Measurements from ENCODE around the gene STARD13. TPM values are rescaled to one million over a fixed set of nuclear protein-coding genes. Genes with fewer than 3 reads are reported as not detected.

The STARD13 gene
- total and polyA plus RNA-seq, 2 donors (not counting 1 experiment from before 2014, with no cell fraction given), result 0.06 to 0.22 TPM

- ATAC-seq (ENCODE audit: low read depth) (no peak), DNase-seq (no peak)
- H3K9me3 ChIP-seq (ENCODE audit: control extremely low read depth in 1 of 3, control insufficient read depth in 2 of 3, insufficient read depth in 1 of 3, low read length in 2 of 3), result no peaks in the 10 kb centered on the region
- H3K4me1 Mint-ChIP-seq, result peaks cover 7% of the 10 kb centered on the region
- H3K27me3 Mint-ChIP-seq, result no peaks in the 10 kb centered on the region
- no peak overlapping the region for H3K4me2 ChIP-seq (replicated peaks; ENCODE audit: low read depth, low read length, poor library complexity, severe bottlenecking)
- H3K4me3 ChIP-seq (ENCODE audit: control extremely low read depth in 1 of 5, extremely low read depth in 1 of 5, insufficient read depth in 1 of 5, low read depth in 2 of 5, low read length in 4 of 5), result no peak overlapping the region
- H4K20me1 ChIP-seq (ENCODE audit: control insufficient read depth, insufficient read depth, low read length, poor library complexity, severe bottlenecking), result no peaks in the 10 kb centered on the region
- H3K4me1 ChIP-seq (ENCODE audit: control insufficient read depth in 2 of 2, insufficient read depth in 2 of 2, low read length in 2 of 2), result peaks cover 5 to 7% of the 10 kb centered on the region in 2 donors
- H3K4me3 Mint-ChIP-seq, result no peak overlapping the region
- CTCF ChIA-PET, result no interaction called here
- POLR2A ChIA-PET, result no interaction called here
- H3K36me3 ChIP-seq (replicated peaks in 1 of 2; ENCODE audit: control extremely low read depth in 1 of 2, control insufficient read depth in 1 of 2, extremely low read depth in 1 of 2, insufficient read depth in 2 of 2, low read length in 1 of 2), result no peaks in the 10 kb centered on the region
- H3K79me2 ChIP-seq (ENCODE audit: control insufficient read depth, insufficient read depth, low read length), result no peaks in the 10 kb centered on the region
- H2AFZ ChIP-seq (ENCODE audit: insufficient read depth, low read depth, low read length, poor library complexity, severe bottlenecking), result no peak overlapping the region
- no peak overlapping the region for H3K27ac Mint-ChIP-seq
- H3K27ac ChIP-seq (ENCODE audit: low read length in 2 of 2), result no peak overlapping the region
- no peak for TF ChIP-seq CTCF (IDR thresholded peaks at IDR 0.05)
- no peak for TF ChIP-seq EZH2 (IDR thresholded peaks at IDR 0.05; ENCODE audit: borderline replicate concordance, insufficient read depth, low read depth, low read length, poor library complexity, severe bottlenecking)
- H3K9me3 Mint-ChIP-seq (ENCODE audit: insufficient read depth), result no peaks in the 10 kb centered on the region
- WGBS (ENCODE audit: insufficient coverage), result 67% methylated on average over 3 of the region's 3 CpGs
- no peak overlapping the region for H3K9ac ChIP-seq (ENCODE audit: low read length)
- no peaks in the 10 kb centered on the region for H3K27me3 ChIP-seq (replicated peaks in 1 of 4; ENCODE audit: control extremely low read depth in 1 of 4, control insufficient read depth in 3 of 4, insufficient read depth in 4 of 4, low read length in 3 of 4)
- intact Hi-C loops (cut with micrococcal nuclease), result no loop called here
Observed at GRCh38 chr13:33249894-33250293, 35.7 kb downstream of the STARD13 start.

DNA sequence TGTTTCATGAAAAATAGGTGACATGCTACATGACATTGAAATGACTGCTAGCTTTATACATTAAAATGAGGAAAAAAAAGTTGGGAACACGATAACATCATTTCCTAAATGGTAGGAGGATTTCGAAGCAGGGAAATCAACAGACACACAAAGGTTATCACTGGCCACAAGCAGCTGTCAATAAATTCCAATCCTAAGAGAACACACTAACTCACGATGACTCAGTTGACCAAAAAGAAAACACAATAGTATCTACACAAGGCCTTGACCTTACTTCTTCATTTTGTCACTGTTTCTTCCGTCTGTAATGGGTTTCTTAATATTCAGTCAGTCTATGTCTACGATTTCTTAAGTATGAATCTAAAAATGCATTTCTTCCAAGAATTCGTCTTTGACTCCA is 36.5 kb downstream of the STARD13 start:
- TF ChIP-seq EZH2 (IDR thresholded peaks at IDR 0.05; ENCODE audit: borderline replicate concordance, insufficient read depth, low read depth, low read length, poor library complexity, severe bottlenecking) (no peak), CTCF (IDR thresholded peaks at IDR 0.05) (no peak)
- intact Hi-C loops (cut with micrococcal nuclease), result no loop called here
- no peak overlapping the region for H3K4me2 ChIP-seq (replicated peaks; ENCODE audit: low read depth, low read length, poor library complexity, severe bottlenecking)
- POLR2A ChIA-PET, result interaction anchor here (1.1 kb wide), 1 partner anchor 9 kb away, joined by 4 read pairs; no protein-coding TSS in a partner anchor
- H3K27ac ChIP-seq (ENCODE audit: low read length in 2 of 2), result no peak overlapping the region
- no peak overlapping the region for H3K27ac Mint-ChIP-seq
- H3K4me1 Mint-ChIP-seq, result peaks cover 7% of the 10 kb centered on the region
- no peaks in the 10 kb centered on the region for H3K27me3 ChIP-seq (replicated peaks in 1 of 4; ENCODE audit: control extremely low read depth in 1 of 4, control insufficient read depth in 3 of 4, insufficient read depth in 4 of 4, low read length in 3 of 4)
- H3K79me2 ChIP-seq (ENCODE audit: control insufficient read depth, insufficient read depth, low read length), result no peaks in the 10 kb centered on the region
- H3K4me3 ChIP-seq (ENCODE audit: control extremely low read depth in 1 of 5, extremely low read depth in 1 of 5, insufficient read depth in 1 of 5, low read depth in 2 of 5, low read length in 4 of 5), result no peak overlapping the region
- CTCF ChIA-PET, result no interaction called here
- H2AFZ ChIP-seq (ENCODE audit: insufficient read depth, low read depth, low read length, poor library complexity, severe bottlenecking), result no peak overlapping the region
- ATAC-seq (ENCODE audit: low read depth), result no peak
- no peak for DNase-seq
- H3K9ac ChIP-seq (ENCODE audit: low read length), result no peak overlapping the region
- peaks cover 5% of the 10 kb centered on the region for H3K27me3 Mint-ChIP-seq
- H3K4me3 Mint-ChIP-seq, result no peak overlapping the region
- no peaks in the 10 kb centered on the region for H3K9me3 Mint-ChIP-seq (ENCODE audit: insufficient read depth)
- no peaks in the 10 kb centered on the region for H4K20me1 ChIP-seq (ENCODE audit: control insufficient read depth, insufficient read depth, low read length, poor library complexity, severe bottlenecking)
- H3K4me1 ChIP-seq (ENCODE audit: control insufficient read depth in 2 of 2, insufficient read depth in 2 of 2, low read length in 2 of 2), result peaks cover 5 to 7% of the 10 kb centered on the region in 2 donors
- WGBS (ENCODE audit: insufficient coverage), result 100% methylated on average over 2 of the region's 6 CpGs
- H3K36me3 ChIP-seq (replicated peaks in 1 of 2; ENCODE audit: control extremely low read depth in 1 of 2, control insufficient read depth in 1 of 2, extremely low read depth in 1 of 2, insufficient read depth in 2 of 2, low read length in 1 of 2), result no peaks in the 10 kb centered on the region
- H3K9me3 ChIP-seq (ENCODE audit: control extremely low read depth in 1 of 3, control insufficient read depth in 2 of 3, insufficient read depth in 1 of 3, low read length in 2 of 3), result no peaks in the 10 kb centered on the region

All from B cell (primary cell).